Activated gamma-delta T cell treated with Interleukin-2 at 50 U/mL for 16 hours (primary cell): ENCODE measurements around the gene CHRNA9.

Source experiments
- DNase-seq: peaks from one replicate; pipeline ENCODE4 v3.0.0-alpha.2; 2020

The CHRNA9 gene

GRCh38 chr4:40309250-40309774 is 25.8 kb upstream of the CHRNA9 start:
- peak; percentile 87 for DNase-seq

DNA sequence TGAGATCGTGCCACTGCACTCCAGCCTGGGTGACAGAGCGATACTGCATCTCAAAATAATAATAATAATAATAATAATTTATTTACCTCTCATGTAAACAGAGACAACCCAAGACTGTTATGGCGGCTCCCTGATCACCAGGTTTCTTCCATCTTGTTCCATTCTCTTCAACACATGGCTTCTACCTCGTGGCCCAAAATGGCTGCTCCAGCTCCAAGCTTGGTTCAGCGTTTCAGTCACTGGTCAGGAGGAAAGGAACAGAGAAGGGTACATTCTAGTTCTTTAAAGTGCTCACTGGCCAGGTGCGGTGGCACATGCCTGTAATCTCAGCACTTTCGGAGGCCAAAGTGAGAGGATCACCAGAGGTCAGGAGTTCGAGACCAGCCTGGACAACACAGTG is 24.9 kb upstream of the CHRNA9 start:
- DNase-seq, result no peak

DNA sequence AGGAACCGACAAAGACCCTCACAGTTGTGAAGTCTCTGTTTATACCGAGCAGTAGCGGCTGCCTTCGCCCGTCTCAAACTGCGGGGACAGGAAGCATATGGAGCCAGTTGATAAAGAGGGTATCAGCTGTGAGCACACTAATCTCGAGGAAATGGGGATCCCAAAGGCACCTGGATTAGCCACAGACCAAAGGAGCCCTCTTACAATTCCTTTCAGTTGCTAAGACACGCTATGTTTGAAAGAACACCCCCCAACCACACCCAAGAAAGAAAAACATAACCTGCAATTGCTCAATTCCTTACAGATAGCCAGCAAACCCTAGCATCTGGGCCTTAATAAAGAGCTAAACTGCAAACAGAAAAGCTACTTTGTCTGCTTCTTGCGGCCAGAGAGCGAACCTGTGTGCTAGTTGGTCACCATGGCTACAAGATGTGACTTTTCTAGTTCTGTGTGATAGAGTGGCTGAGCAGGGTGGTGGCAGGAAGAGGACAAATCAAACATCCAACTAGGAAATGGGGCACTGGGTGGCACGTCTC is 23.3 kb upstream of the CHRNA9 start:
- DNase-seq, result no peak

GRCh38 chr4:40314951-40315350 is 20.2 kb upstream of the CHRNA9 start:
- no peak for DNase-seq

DNA sequence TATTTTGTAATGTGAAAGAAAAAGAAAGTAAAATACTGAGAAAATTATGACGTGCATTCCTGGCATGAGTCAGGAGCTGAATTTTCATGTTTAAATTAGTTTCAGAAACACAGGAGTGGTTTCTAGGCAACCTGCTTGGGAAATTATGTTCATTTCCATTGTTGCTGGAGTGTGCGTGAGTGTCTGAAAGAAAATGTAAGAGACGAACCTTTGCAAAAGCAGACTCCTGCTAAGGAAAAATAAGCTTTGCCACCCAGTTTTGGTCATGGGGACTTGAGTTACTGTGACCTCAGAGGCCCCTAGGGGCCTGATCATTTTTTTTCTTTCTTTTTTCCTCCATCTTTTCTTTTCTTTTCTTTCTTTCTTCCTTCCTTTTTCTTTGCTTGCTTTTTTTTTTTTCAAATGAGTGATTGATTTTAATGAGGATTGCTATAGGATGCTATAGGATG is 18.8 kb upstream of the CHRNA9 start:
- no peak for DNase-seq

- peak; percentile 55 for DNase-seq
These were observed 18.1 kb upstream of the CHRNA9 start for GRCh38 chr4:40316782-40317635.

DNA sequence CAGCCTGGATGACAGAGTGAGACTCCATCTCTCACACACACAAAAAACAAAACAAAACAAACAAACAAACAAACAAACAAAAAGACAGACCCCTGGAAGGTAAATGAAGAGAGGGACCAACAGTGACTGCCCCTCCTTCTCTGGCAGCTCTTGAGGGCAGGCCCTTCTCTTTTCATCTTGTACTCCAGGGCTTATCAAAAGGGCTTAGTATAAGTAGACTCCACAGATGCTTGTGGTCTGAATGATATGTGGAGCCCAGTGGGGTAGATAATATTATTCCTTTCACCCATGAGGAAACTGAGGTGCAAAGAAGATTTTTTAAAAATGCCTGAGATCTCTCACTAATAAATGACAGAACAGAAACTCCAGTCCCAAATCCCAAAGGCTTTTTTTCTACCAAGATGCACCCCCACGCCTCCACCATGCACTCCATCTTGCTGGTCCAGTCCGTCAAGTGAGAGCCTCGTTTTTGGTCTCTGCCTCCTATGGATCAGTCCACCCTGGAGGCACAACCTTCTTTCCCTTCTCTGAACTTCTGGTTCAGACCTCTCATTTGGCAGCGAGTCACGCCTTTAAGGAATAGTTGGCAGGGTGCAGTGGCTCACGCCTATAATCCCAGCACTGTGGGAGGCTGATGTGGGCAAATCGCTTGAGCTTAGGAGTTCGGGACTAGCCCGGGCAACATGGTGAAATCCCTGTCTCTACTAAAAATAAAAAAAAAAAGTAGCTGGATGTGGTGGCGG is 17.0 kb upstream of the CHRNA9 start:
- no peak for DNase-seq

DNA sequence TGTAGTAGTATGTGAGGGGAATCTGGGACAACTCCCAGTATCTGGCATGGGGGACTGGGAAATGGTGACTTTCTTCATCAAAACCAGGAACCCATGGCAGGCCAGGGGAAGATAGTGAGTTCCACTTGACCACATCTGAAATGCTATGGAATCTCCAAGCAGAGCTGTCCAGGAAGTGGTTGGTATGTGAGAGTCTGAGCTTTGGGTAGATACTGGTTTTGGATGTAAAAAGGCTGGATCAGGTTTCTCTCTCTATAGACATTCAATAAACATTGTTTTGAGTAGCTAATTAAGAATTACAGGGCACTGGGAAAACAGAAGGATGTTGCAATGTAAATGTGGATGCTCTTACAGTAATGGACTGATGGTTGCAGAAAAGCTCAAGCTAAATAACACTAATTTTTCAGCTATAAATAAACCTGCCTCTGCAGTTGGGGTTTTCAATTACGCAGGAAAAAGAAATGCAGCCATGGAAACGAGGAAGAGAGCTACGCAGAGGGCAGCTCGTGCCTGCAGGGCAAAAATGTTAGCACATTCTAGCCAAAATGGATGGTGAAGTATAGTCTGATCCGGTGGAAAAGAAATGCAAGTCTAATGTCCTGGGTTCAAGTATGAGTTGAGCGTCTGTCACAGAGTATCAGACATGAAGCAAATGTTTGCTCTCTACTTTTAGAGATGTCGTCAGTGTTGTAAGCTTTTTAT is 13.4 kb upstream of the CHRNA9 start:
- no peak for DNase-seq

GRCh38 chr4:40322811-40323210 is 12.3 kb upstream of the CHRNA9 start:
- DNase-seq, result no peak

- DNase-seq, result no peak
These were observed 11.3 kb upstream of the CHRNA9 start for GRCh38 chr4:40323866-40324265.

- DNase-seq, result peak; percentile 63
These were observed 9.6 kb upstream of the CHRNA9 start for GRCh38 chr4:40325406-40326019.

GRCh38 chr4:40327340-40327739 is 7.8 kb upstream of the CHRNA9 start:
- no peak for DNase-seq

GRCh38 chr4:40328383-40328782 is 6.8 kb upstream of the CHRNA9 start:
- no peak for DNase-seq

DNA sequence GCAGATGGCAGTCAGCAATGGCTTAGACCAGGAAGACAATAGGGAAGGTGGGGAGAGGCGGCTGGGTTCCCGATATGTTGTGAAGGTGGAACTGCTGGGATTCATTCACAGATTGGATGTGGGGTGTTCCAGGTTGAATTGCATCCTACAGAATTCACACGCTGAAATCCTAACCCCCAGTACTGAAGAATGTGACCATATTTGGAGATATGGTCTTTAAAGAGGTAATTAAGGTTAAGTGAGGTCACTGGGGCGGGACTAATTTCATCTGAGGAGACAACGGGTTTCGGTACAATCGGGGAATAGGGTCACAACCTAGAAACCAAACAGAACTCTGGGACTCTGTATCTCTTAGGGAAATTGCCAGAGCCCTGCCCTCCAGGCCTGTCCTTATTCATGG is 5.3 kb upstream of the CHRNA9 start:
- no peak for DNase-seq

DNA sequence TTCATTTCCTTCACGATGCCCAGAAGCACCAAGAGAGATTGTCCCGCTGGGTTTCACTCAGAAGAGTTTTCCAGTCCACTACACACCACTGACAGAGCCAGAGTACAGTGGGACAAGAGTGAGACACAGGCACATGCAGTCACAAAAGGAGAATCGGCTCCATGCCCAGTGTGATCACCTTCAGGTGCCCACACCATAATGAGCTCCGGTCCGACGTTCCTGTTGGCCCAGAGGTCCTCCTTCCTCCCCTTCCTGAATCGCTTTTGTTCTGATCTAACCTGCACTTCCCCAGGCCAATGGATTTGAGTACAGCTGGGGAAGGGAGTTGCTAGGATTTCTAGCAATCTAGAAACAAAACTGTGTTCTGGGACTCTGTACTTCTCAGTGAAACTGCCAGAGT is 4.6 kb upstream of the CHRNA9 start:
- no peak for DNase-seq

DNA sequence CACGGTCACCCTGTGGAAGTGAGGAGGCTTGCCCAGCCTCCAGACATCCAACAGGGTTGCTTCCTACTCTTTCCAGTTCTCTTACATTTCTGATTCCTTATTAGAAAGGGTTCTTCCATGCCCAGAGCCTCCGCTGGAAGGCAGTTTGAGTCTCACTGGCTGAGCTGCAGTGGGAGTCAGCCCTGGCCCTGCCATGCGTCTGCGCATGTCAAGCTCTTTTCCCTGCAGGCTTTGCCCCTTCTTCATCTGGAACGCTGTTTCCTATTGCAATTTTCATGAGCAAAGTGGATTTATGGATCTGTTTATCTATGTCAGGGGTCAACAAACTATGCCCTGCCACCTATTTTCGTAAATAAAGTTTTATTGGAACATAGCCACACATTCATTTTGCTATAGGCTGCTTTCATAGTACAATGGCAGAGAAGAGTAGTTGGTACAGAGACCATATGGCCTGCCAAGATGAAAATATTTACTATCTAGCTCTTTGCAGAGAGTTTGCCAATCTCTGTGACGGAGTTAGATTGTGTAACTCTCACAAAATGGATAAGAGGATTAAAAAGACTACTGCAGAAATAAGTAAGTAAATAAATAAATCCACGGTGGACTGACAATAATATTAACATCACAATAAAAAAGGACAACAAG is 3.9 kb upstream of the CHRNA9 start:
- no peak for DNase-seq

- DNase-seq, result no peak
These were observed 3.2 kb upstream of the CHRNA9 start for GRCh38 chr4:40331961-40332360.

- no peak for DNase-seq
These were observed 1.2 kb upstream of the CHRNA9 start for GRCh38 chr4:40333921-40334352.

- no peak for DNase-seq
These were observed 377 bp downstream of the CHRNA9 start for GRCh38 chr4:40335525-40335894.

GRCh38 chr4:40337051-40337450 is 1.9 kb downstream of the CHRNA9 start:
- no peak for DNase-seq

DNA sequence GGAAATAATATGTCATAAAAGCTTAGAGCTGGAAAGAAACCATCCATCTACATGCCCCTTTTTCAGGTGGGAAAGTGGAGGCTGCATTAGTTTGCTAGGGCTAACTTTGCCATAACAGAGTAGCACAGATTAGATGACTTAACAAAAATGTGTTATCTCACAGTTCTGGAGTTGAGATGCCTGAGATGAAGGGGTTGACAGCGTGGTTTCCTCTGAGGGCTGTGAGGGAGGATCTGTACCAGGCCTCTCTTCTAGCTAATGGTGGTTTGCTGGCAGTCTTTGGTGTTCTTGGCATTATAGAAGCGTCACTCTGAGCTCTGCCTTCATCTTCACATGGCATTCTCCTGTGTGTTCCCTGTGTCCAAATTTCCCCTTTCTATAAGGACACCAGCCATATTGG is 2.4 kb downstream of the CHRNA9 start:
- no peak for DNase-seq

GRCh38 chr4:40340030-40340429 is 4.9 kb downstream of the CHRNA9 start:
- DNase-seq, result no peak
